ENCODE results near the gene CISD1. TPM values are rescaled to one million over a fixed set of nuclear protein-coding genes. Genes with fewer than 3 reads are reported as not detected.

The CISD1 gene
- total RNA-seq, 1 experiment from 2014 or later = 46.6 TPM

- no peak for TF ChIP-seq NR2C2 (CRISPR knock-in tag; IDR thresholded peaks at IDR 0.05)
- no peak for TF ChIP-seq FOXP1 (CRISPR knock-in tag; IDR thresholded peaks at IDR 0.05; ENCODE audit: borderline replicate concordance)
- no peak for TF ChIP-seq MXD4 (CRISPR knock-in tag; IDR thresholded peaks at IDR 0.05; ENCODE audit: borderline replicate concordance)
- TF ChIP-seq ATF1 (CRISPR knock-in tag; IDR thresholded peaks at IDR 0.05) = no peak
- no peak for TF ChIP-seq TCF7 (CRISPR knock-in tag; IDR thresholded peaks at IDR 0.05; ENCODE audit: low read depth)
These were observed 33.3 kb downstream of the CISD1 start (continued) for GRCh38 chr10:58302254-58302653.

GRCh38 chr10:58304099-58304633 is 35.2 kb downstream of the CISD1 start:
- Mint-ChIP-seq H3K36me3 (no peaks in the 10 kb centered on the region), H3K27me3 (ENCODE audit: low read depth) (no peaks in the 10 kb centered on the region), H3K4me3 (no peak overlapping the region), H3K27ac (no peak overlapping the region), H3K9me3 (no peaks in the 10 kb centered on the region), H3K4me1 (peaks cover 11% of the 10 kb centered on the region)
- ATAC-seq (no peak), DNase-seq (ENCODE audit: low spot score) (no peak)
- ChIA-PET CTCF (interaction anchor here (0.7 to 1.2 kb wide), 3 partner anchors 31 to 101 kb away, joined by 3 read pairs; partner anchors contain the start of gene UBE2D1), POLR2A (no interaction called here)
- TF ChIP-seq TEAD1 (CRISPR knock-in tag; IDR thresholded peaks at IDR 0.05) (no peak), ZNF232 (CRISPR knock-in tag; IDR thresholded peaks at IDR 0.05) (no peak), SMAD3 (CRISPR knock-in tag; IDR thresholded peaks at IDR 0.05; ENCODE audit: borderline replicate concordance) (no peak), NR2C2 (CRISPR knock-in tag; IDR thresholded peaks at IDR 0.05) (no peak), ZNF121 (CRISPR knock-in tag; IDR thresholded peaks at IDR 0.05) (no peak), ESRRA (CRISPR knock-in tag; IDR thresholded peaks at IDR 0.05; ENCODE audit: borderline replicate concordance) (no peak), CDX4 (CRISPR knock-in tag; IDR thresholded peaks at IDR 0.05; ENCODE audit: borderline replicate concordance) (no peak), RELA (CRISPR knock-in tag; IDR thresholded peaks at IDR 0.05; ENCODE audit: borderline replicate concordance) (no peak)

- no peak overlapping the region for H3K27ac Mint-ChIP-seq
- peaks cover 8% of the 10 kb centered on the region for H3K4me1 Mint-ChIP-seq
- ChIA-PET POLR2A (no interaction called here), CTCF (no interaction called here)
- no peak for DNase-seq (ENCODE audit: low spot score)
- ATAC-seq = no peak
- H3K4me3 Mint-ChIP-seq = no peak overlapping the region
- no peaks in the 10 kb centered on the region for H3K36me3 Mint-ChIP-seq
- H3K9me3 Mint-ChIP-seq = no peaks in the 10 kb centered on the region
- no peaks in the 10 kb centered on the region for H3K27me3 Mint-ChIP-seq (ENCODE audit: low read depth)
- TF ChIP-seq CBFB (CRISPR knock-in tag; IDR thresholded peaks at IDR 0.05; ENCODE audit: low read depth) (no peak), PRDM15 (CRISPR knock-in tag; IDR thresholded peaks at IDR 0.05) (no peak), ZNF425 (CRISPR knock-in tag; conservative IDR thresholded peaks at IDR 0.05) (no peak), ETV6 (CRISPR knock-in tag; IDR thresholded peaks at IDR 0.05) (no peak), ERG (CRISPR knock-in tag; IDR thresholded peaks at IDR 0.05) (no peak), USF1 (CRISPR knock-in tag; IDR thresholded peaks at IDR 0.05) (no peak), NFATC4 (CRISPR knock-in tag; IDR thresholded peaks at IDR 0.05) (no peak), ZNF263 (CRISPR knock-in tag; IDR thresholded peaks at IDR 0.05; ENCODE audit: low read depth) (no peak), HMGXB4 (CRISPR knock-in tag; IDR thresholded peaks at IDR 0.05) (no peak), ZNF396 (CRISPR knock-in tag; IDR thresholded peaks at IDR 0.05; ENCODE audit: borderline replicate concordance) (no peak), ZSCAN18 (CRISPR knock-in tag; IDR thresholded peaks at IDR 0.05) (no peak)
These were observed 36.9 kb downstream of the CISD1 start for GRCh38 chr10:58305821-58306220.

All from WTC11 (cell line).